CD4-positive, alpha-beta T cell (primary cell): Measurements from ENCODE around the gene CPLX3. TPM values are rescaled to one million over a fixed set of nuclear protein-coding genes. Genes with fewer than 3 reads are reported as not detected.

ENCODE experiments used
- ATAC-seq: fragments of 200-7000 bp; cut with Tn5 transposase; one replicate; pipeline ENCODE4 v1.10.0; 2022; ENCODE audit warnings: mild to moderate bottlenecking; ENCODE audit not compliant: poor library complexity
- CTCF ChIA-PET: fragments of 350-600 bp; sonication (Branson Sonifier 250); formaldehyde crosslinking; loops from one replicate; lab custom pipeline; 2021; ENCODE audit warnings: antibody characterized with exemption, inconsistent platforms; lab: Charles Lee
- POLR2A ChIA-PET: fragments of 350-600 bp; sonication (Branson Sonifier 250); formaldehyde crosslinking; loops from one replicate; lab custom pipeline; 2021; ENCODE audit warnings: antibody characterized with exemption, inconsistent platforms; lab: Charles Lee
- DNase-seq, 14 experiments: peaks; one replicate each; pipeline ENCODE4 v3.0.0-alpha.2; 2013 to 2020; ENCODE audit warnings: mixed read lengths in 2 of 14
- H3K27ac ChIP-seq, 2 donors: one replicate each; pipeline versions ENCODE4 v1.5.1 to v1.7.0; 2013; ENCODE audit warnings: low read length in 2 of 2, low read depth in 1 of 2, mild to moderate bottlenecking in 1 of 2
- H3K27me3 ChIP-seq, 2 experiments: 1 replicate in 1 of 2; 2 replicates in 1 of 2; pipeline versions ENCODE4 v1.6.1 to v1.7.0; 2013; ENCODE audit warnings: low read length in 2 of 2, control low read depth in 1 of 2, mild to moderate bottlenecking in 1 of 2, moderate library complexity in 1 of 2; ENCODE audit not compliant: insufficient read depth in 2 of 2, control insufficient read depth in 1 of 2
- H3K36me3 ChIP-seq: one replicate; pipeline ENCODE4 v1.6.1; 2013; ENCODE audit warnings: low read length, control low read depth; ENCODE audit not compliant: insufficient read depth
- H3K4me1 ChIP-seq: one replicate; pipeline ENCODE4 v1.6.1; 2013; ENCODE audit warnings: low read length, control low read depth; ENCODE audit not compliant: insufficient read depth
- H3K4me3 ChIP-seq: one replicate; pipeline ENCODE4 v1.5.1; 2013; ENCODE audit warnings: mild to moderate bottlenecking, low read length, moderate library complexity
- H3K9me3 ChIP-seq, 2 experiments: 1 replicate in 1 of 2; 2 replicates in 1 of 2; pipeline versions ENCODE4 v1.6.1 to v1.7.0; 2013; ENCODE audit warnings: low read length in 2 of 2, mild to moderate bottlenecking in 2 of 2, control low read depth in 1 of 2, moderate library complexity in 1 of 2; ENCODE audit not compliant: control insufficient read depth in 1 of 2, insufficient read depth in 1 of 2
- H3K27ac Mint-ChIP-seq: one replicate; pipeline ENCODE4 v1.8.0; 2020; ENCODE audit warnings: mixed read lengths
- H3K27me3 Mint-ChIP-seq: one replicate; pipeline ENCODE4 v1.8.0; 2021; ENCODE audit warnings: mixed read lengths
- H3K36me3 Mint-ChIP-seq: one replicate; pipeline ENCODE4 v1.8.0; 2021; ENCODE audit warnings: low read depth, mixed read lengths
- H3K4me1 Mint-ChIP-seq: one replicate; pipeline ENCODE4 v1.8.0; 2021; ENCODE audit warnings: low read depth, mixed read lengths
- H3K4me3 Mint-ChIP-seq: one replicate; pipeline ENCODE4 v1.8.0; 2020; ENCODE audit warnings: mild to moderate bottlenecking, mixed read lengths
- H3K9me3 Mint-ChIP-seq: one replicate; pipeline ENCODE4 v1.8.0; 2020; ENCODE audit warnings: mixed read lengths
- intact Hi-C, 2 experiments: fragments of 100-400 bp; cut with DNase I in 1 of 2; cut with micrococcal nuclease in 1 of 2; formaldehyde crosslinking; loops; one replicate each; pipeline versions ENCODE4 v1.15.1 to v1.9.0; 2023 to 2025; cut with DNase I, micrococcal nuclease
- total RNA-seq, 174 experiments: library from RNA in 2 of 174; stranded (reverse) in 2 of 174; gene quantifications; one replicate each; pipeline ENCODE4 v1.2.3 and lab custom pipeline; 2021 to 2026
- TF ChIP-seq, protein P1 (sequence below): fragments of 200-600 bp; IDR thresholded peaks from one replicate; pipeline ENCODE4 v1.8.0; 2022; ENCODE audit warnings: antibody characterized with exemption, mild to moderate bottlenecking

The CPLX3 gene
- total RNA-seq, 2 experiments from 2014 or later = 0.16 to 0.53 TPM

DNA sequence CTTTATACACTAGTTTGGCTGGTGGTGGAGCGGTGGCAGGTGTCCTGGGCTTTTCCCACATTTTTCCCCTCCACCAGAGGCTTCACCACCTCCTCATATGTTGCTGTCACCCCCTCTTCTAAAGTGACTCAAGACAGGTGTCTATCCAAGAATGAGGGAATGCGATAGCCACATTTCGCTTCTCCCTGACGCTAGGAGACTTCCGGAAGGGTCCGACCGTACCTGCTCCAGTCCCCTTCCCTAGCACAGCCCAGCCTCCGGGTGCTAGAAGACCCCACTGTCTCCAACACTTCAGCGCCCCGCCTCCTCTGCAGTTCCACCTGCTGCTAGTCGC, 46.2 kb downstream of the CPLX3 start:
- ChIA-PET CTCF (interaction anchor here (1.1 to 1.5 kb wide), 2 partner anchors 29 to 79 kb away, joined by 3 to 4 read pairs; partner anchors contain the start of gene ULK3), POLR2A (interaction anchor here (1.0 to 1.8 kb wide), 4 partner anchors 17 to 34 kb away, joined by 3 to 8 read pairs (median 6); partner anchors contain the start of genes FAM219B, MPI and ULK3)
- TF ChIP-seq, protein P1, sequence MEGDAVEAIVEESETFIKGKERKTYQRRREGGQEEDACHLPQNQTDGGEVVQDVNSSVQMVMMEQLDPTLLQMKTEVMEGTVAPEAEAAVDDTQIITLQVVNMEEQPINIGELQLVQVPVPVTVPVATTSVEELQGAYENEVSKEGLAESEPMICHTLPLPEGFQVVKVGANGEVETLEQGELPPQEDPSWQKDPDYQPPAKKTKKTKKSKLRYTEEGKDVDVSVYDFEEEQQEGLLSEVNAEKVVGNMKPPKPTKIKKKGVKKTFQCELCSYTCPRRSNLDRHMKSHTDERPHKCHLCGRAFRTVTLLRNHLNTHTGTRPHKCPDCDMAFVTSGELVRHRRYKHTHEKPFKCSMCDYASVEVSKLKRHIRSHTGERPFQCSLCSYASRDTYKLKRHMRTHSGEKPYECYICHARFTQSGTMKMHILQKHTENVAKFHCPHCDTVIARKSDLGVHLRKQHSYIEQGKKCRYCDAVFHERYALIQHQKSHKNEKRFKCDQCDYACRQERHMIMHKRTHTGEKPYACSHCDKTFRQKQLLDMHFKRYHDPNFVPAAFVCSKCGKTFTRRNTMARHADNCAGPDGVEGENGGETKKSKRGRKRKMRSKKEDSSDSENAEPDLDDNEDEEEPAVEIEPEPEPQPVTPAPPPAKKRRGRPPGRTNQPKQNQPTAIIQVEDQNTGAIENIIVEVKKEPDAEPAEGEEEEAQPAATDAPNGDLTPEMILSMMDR = no peak
- H3K4me3 Mint-ChIP-seq = peak overlapping the region; percentile 94
- peaks cover 26% of the 10 kb centered on the region for H3K36me3 Mint-ChIP-seq
- intact Hi-C loops = loop anchor here (1.0 to 2.0 kb wide), 6 partner anchors 17 to 64 kb away; partner anchors contain the start of genes ULK3 (in 2 of the 2), FAM219B (in 1 of the 2) and MPI (in 1 of the 2)
- Histone ChIP-seq H3K4me3 (peak overlapping the region; percentile 65), H3K36me3 (peaks cover 6% of the 10 kb centered on the region), H3K4me1 (peaks cover 56% of the 10 kb centered on the region), H3K27ac (peak overlapping the region; percentile 93 to 94), H3K9me3 (no peaks in the 10 kb centered on the region), H3K27me3 (no peaks in the 10 kb centered on the region)
- no peaks in the 10 kb centered on the region for H3K27me3 Mint-ChIP-seq
- ATAC-seq (no peak), DNase-seq (no peak)
- peak overlapping the region; percentile 90 for H3K27ac Mint-ChIP-seq
- H3K9me3 Mint-ChIP-seq = no peaks in the 10 kb centered on the region
- peaks cover 50% of the 10 kb centered on the region for H3K4me1 Mint-ChIP-seq

DNA sequence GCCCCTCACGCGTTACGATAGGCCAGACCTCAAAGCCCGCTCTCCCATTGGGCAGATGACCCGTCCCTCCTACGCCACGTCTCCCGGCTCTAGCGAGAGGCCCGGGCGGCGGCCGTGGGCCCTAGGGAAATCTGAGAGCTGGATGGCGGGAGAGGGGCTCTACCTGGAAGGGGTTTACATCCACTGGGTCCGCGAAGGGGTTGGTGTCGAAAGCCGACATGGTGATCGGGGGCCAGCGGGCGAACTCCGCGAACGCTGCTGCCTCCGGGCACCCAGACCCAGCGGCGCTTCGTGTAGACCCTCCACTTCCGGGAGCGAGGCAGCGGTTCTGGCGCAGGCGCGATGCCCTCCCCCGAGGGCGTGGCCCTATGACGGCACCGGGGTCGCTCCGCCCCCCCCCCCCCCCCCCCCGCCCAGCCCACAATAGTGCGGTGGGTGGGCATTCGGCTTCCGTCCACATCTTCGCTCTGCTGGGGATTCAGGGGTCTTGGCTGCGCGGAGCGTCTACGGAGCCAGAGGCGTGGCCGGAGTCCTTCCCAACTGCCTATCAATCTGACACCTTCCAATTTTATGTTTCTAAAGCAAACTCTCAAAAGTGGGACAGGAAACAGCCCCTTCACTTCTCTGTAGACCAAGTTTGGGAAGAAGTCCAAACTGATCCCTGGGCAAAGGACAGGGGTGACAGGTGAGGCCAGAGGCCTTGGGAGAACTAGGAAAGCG, 46.8 kb downstream of the CPLX3 start, which contains the start of gene SCAMP2:
TSS of gene SCAMP2 (minus strand) at position 330 of the 720 bp plus-strand sequence. CDS start at position 220, 110 bp downstream.
- DNase-seq (peak; percentile 79 to 95 (median 86)), ATAC-seq (peak; percentile 90)
- Mint-ChIP-seq H3K4me1 (peaks cover 45% of the 10 kb centered on the region), H3K4me3 (peak within 1 kb of the TSS; percentile 94), H3K36me3 (peaks cover 21% of the 10 kb centered on the region), H3K9me3 (no peaks in the 10 kb centered on the region), H3K27ac (peak within 1 kb of the TSS; percentile 90), H3K27me3 (no peaks in the 10 kb centered on the region)
- H3K27me3 ChIP-seq = no peaks in the 10 kb centered on the region
- H3K27ac ChIP-seq = peak within 1 kb of the TSS; percentile 93 to 94
- POLR2A ChIA-PET = interaction anchor here (0.7 to 1.8 kb wide), 10 partner anchors 10 to 95 kb away, joined by 3 to 9 read pairs (median 4); partner anchors contain the start of genes CSK, FAM219B, MPI and ULK3
- TF ChIP-seq, protein P1 = no peak
- intact Hi-C loops = loop anchor here (1.0 to 2.0 kb wide), 6 partner anchors 16 to 64 kb away; partner anchors contain the start of genes ULK3 (in 2 of the 2), FAM219B (in 1 of the 2) and MPI (in 1 of the 2)
- peaks cover 50% of the 10 kb centered on the region for H3K4me1 ChIP-seq
- H3K9me3 ChIP-seq = no peaks in the 10 kb centered on the region
- peaks cover 2% of the 10 kb centered on the region for H3K36me3 ChIP-seq
- CTCF ChIA-PET = interaction anchor here (1.1 to 1.7 kb wide), 4 partner anchors 17 to 80 kb away, joined by 3 to 7 read pairs (median 5); partner anchors contain the start of gene MPI
- H3K4me3 ChIP-seq = peak within 1 kb of the TSS; percentile 65

DNA sequence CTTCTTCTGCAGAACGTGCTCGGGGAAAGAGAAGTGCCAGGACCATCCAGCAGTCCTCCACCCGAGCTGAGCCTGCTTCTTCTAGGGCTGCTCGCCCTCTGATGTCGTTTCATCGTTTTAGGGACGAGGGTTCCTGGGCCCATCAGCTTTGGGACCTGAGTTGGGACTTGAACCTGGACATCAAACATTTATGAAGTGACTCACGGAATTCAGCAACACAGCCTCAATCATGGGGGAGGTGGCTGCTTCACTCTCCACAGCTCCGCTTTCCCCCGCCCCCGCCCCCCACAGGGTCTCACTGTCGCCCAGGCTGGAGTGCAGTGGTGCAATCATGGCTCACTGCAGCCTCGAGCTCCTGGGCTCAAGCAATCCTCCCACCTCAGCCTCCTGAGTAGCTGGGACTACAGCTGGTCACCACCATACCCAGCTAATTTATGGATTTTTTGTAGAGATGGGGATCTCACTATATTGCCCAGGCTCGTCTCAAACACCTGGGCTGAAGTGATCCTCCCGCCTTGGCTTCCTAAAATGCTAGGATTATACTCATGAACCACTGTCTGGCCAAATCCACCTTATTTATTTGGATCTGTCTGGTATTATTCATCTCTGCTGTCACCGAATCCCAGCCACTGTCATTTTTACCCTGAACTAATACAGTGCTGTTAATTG, 47.5 kb downstream of the CPLX3 start:
- H3K27ac Mint-ChIP-seq = peak overlapping the region; percentile 90
- DNase-seq = peak in 3 of 14 experiments; percentile 36 to 54 (median 52)

More for the DNA sequence above, 47.5 kb downstream of the CPLX3 start:
- Histone ChIP-seq H3K9me3 (no peaks in the 10 kb centered on the region), H3K27me3 (no peaks in the 10 kb centered on the region), H3K36me3 (peaks cover under 1% of the 10 kb centered on the region), H3K4me3 (peak overlapping the region; percentile 65), H3K4me1 (peaks cover 44% of the 10 kb centered on the region), H3K27ac (peak overlapping the region; percentile 65 to 69)
- no peaks in the 10 kb centered on the region for H3K9me3 Mint-ChIP-seq
- TF ChIP-seq, protein P1 = no peak
- intact Hi-C loops = loop anchor here (1.0 to 2.0 kb wide), 6 partner anchors 15 to 63 kb away; partner anchors contain the start of genes ULK3 (in 2 of the 2), FAM219B (in 1 of the 2) and MPI (in 1 of the 2)
- CTCF ChIA-PET = interaction anchor here (1.1 to 1.7 kb wide), 4 partner anchors 16 to 80 kb away, joined by 3 to 7 read pairs (median 5); partner anchors contain the start of gene MPI
- no peaks in the 10 kb centered on the region for H3K27me3 Mint-ChIP-seq
- POLR2A ChIA-PET = interaction anchor here (0.7 to 1.8 kb wide), 10 partner anchors 10 to 95 kb away, joined by 3 to 9 read pairs (median 4); partner anchors contain the start of genes CSK, FAM219B, MPI and ULK3
- H3K4me1 Mint-ChIP-seq = peaks cover 39% of the 10 kb centered on the region
- peak; percentile 8 for ATAC-seq
- peaks cover 18% of the 10 kb centered on the region for H3K36me3 Mint-ChIP-seq
- peak overlapping the region; percentile 94 for H3K4me3 Mint-ChIP-seq
